Heart left ventricle (tissue), 13 donors: ENCODE results near the gene TRIOBP.

Experiments used
- POLR2A ChIP-seq, 2 donors: fragments of 450-650 bp; IDR thresholded peaks; one replicate each; pipeline ENCODE4 v1.6.1; 2017; ENCODE audit warnings: antibody characterized with exemption in 2 of 2, mild to moderate bottlenecking in 2 of 2, moderate library complexity in 2 of 2
- TF ChIP-seq, protein P1 (sequence below), 12 donors: fragments of 200-600 bp; sonication (generic) in 4 of 12; IDR thresholded peaks; one replicate each; pipeline versions ENCODE4 v1.5.0 to v1.8.0; 2018 to 2022; ENCODE audit warnings: antibody characterized with exemption in 12 of 12, mild to moderate bottlenecking in 5 of 12
- donor health status: ischemic (EF 13 %, LVEDD 7.1; RV severe dilation, severe dysfunction).
- donor health status: DM: no; HTN: yes; CAD: no.
- donor health status: DM: no; HTN: no; CAD: no.
- donor health status: ischemic (EF 25% LVEDD 6.9; RV normal size, moderate dysfunction).
- donor health status: ischemic (EF 25% LVEDD 5.7; RV mildly dilated, moderate dysfunction).
- donor health status: ischemic (EF 35%, LVEDD 5.7; RV mildly dilated, moderate dysfunction).
- donor health status: nonischemic (EF 11% LVEDD 7.7; RV severe dilation, severe dysfunction).
- donor health status: DM: yes; HTN: yes; CAD: no.
- donor health status: PGD.
- donor health status: ischemic (EF 29% LVEDD 5.4; RV normal size, mild dysfunction).
- donor health status: nonischemic (EF 23%, LVEDD 6.1; RV moderate dilation, normal function).

GRCh38 chr22:37690407-37690806 lies 6.4 kb upstream of the TRIOBP start:
- TF ChIP-seq, protein P1, sequence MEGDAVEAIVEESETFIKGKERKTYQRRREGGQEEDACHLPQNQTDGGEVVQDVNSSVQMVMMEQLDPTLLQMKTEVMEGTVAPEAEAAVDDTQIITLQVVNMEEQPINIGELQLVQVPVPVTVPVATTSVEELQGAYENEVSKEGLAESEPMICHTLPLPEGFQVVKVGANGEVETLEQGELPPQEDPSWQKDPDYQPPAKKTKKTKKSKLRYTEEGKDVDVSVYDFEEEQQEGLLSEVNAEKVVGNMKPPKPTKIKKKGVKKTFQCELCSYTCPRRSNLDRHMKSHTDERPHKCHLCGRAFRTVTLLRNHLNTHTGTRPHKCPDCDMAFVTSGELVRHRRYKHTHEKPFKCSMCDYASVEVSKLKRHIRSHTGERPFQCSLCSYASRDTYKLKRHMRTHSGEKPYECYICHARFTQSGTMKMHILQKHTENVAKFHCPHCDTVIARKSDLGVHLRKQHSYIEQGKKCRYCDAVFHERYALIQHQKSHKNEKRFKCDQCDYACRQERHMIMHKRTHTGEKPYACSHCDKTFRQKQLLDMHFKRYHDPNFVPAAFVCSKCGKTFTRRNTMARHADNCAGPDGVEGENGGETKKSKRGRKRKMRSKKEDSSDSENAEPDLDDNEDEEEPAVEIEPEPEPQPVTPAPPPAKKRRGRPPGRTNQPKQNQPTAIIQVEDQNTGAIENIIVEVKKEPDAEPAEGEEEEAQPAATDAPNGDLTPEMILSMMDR (IDR thresholded peaks at IDR 0.05), result no peak
- TF ChIP-seq POLR2A (IDR thresholded peaks at IDR 0.05), result no peak
